Adrenal gland (tissue), 12 donors: Measurements from ENCODE around the gene OR5B2. TPM values are rescaled to one million over a fixed set of nuclear protein-coding genes. Genes with fewer than 3 reads are reported as not detected.
"Not testable (repeated sequence)": the region's sequence is repeated elsewhere in the genome, so short reads cannot be mapped to it uniquely, and the experiment has no call there.

ENCODE experiments used
- DNase-seq, 7 donors: peaks; one replicate each; pipeline ENCODE4 v3.0.0-alpha.2; 2019 to 2020
- H3K27ac ChIP-seq, 5 donors: fragments of 200-600 bp; sonication (generic) in 4 of 5; 1 replicate in 3 of 5; 2 replicates in 2 of 5; pipeline versions ENCODE4 v1.5.1 to v1.8.0; 2016 to 2020; ENCODE audit warnings: mild to moderate bottlenecking in 1 of 5
- H3K27me3 ChIP-seq: fragments of 200-600 bp; 2 replicates; pipeline ENCODE4 v1.8.0; 2021
- H3K36me3 ChIP-seq, 2 donors: fragments of 200-600 bp; replicated peaks in 1 of 2; 1 replicate in 1 of 2; 2 replicates in 1 of 2; pipeline versions ENCODE4 v1.5.1 to v1.8.0; 2018 to 2022
- H3K4me1 ChIP-seq, 2 donors: fragments of 200-600 bp; replicated peaks in 1 of 2; 1 replicate in 1 of 2; 2 replicates in 1 of 2; pipeline versions ENCODE4 v1.5.1 to v1.8.0; 2018 to 2021
- H3K4me3 ChIP-seq, 4 donors: fragments of 200-600 bp; sonication (generic) in 3 of 4; one replicate each; pipeline ENCODE4 v1.5.1; 2016 to 2018
- H3K9me3 ChIP-seq, 3 donors: fragments of 200-600 bp; sonication (generic) in 1 of 3; replicated peaks in 1 of 3; 1 replicate in 2 of 3; 2 replicates in 1 of 3; pipeline versions ENCODE4 v1.5.1 to v1.8.0; 2016 to 2021
- POLR2A ChIP-seq, 2 donors: fragments of 450-650 bp; IDR thresholded peaks; one replicate each; pipeline ENCODE4 v1.6.1; 2017; ENCODE audit warnings: antibody characterized with exemption in 2 of 2, mild to moderate bottlenecking in 2 of 2, moderate library complexity in 1 of 2
- WGBS, 4 donors: extraction: QIAGEN DNeasy Blood & Tissue Kit in 2 of 4; methylation state at CpG; one replicate each; pipeline versions ENCODE4 v1.1.5 to v1.1.7; 2013 to 2017; 5-methylcytosine and 5-hydroxymethylcytosine counted together
- intact Hi-C, 2 donors: fragments of 100-400 bp; cut with DNase I; formaldehyde crosslinking; loops; one replicate each; pipeline versions ENCODE4 v1.14.1 to v1.15.0; 2022 to 2023
- polyA plus RNA-seq, 3 donors: library from polyadenylated mRNA; stranded (reverse); fragments of 200-250 nt in 2 of 3; fragments of 350-450 nt in 1 of 3; fragmentation: Illumina TruSeq in 1 of 3; extraction: RNeasy Lipid Tissue Mini Kit (QIAGEN cat#74804) in 1 of 3; gene quantifications; one replicate each; pipeline ENCODE4 v1.2.3, GENCODE V29; 2013 to 2014
- total RNA-seq, 9 donors: library from RNA; depleted of rRNA in 4 of 9; stranded (reverse); fragments of >200 nt in 4 of 9; fragments of 120-200 nt in 1 of 9; fragmentation: NEBNext Ultra II Directional in 1 of 9; extraction: Animal tissue kit (Norgen Biotek cat#: 25700) in 1 of 9; gene quantifications; one replicate each; pipeline versions ENCODE4 v1.1.0 to v1.2.4, GENCODE V29; 2013 to 2023
- TF ChIP-seq, protein P1 (sequence below), 6 experiments: fragments of 450-650 bp in 4 of 6; fragments of 200-600 bp in 2 of 6; sonication (generic) in 1 of 6; IDR thresholded peaks; 1 replicate in 5 of 6; 2 replicates in 1 of 6; pipeline versions ENCODE4 v1.5.1 to v1.8.0; 2016 to 2021; ENCODE audit warnings: antibody characterized with exemption in 6 of 6, mild to moderate bottlenecking in 2 of 6, moderate library complexity in 1 of 6
- donor health status: healthy with polysubstance abuse.
- donor health status: Bipolar disorder and iron deficiency.
- donor health status: DM: yes; HTN: yes; CAD: no.
- donor health status: DM: no; HTN: no; CAD: no.
- donor health status: DM: no; HTN: no; CAD: no.
- donor health status: DM: yes; HTN: yes; CAD: no.

Gene OR5B2
- total and polyA plus RNA-seq, 12 donors, result not detected

DNA sequence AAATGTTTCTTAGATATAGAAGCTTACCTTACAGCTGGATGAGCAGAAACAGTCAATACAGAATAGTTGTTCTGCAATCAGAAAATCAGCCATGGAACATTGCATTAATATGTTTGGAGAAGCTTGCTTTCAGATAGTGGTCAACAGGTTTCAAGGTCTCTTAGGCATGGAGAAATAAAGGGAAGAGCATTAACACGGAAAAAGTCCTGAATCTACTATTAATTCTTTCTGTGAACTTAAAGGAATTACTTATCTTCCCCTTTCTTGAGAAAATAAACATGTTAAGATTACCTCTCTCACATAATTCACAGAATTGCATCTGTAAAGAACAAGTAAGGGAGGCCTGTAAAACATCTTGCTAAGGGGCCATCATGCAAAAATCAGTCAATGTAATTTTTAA lies 21.1 kb downstream of the OR5B2 start, which contains the start of gene OR5B3:
OR5B3 (minus strand) TSS at position 101 of the 400 bp plus-strand sequence. CDS start 3,465 bp downstream, outside the sequence.
- Histone ChIP-seq H3K9me3 (no peaks in the 10 kb centered on the region), H3K4me3 (no peak within 1 kb of the TSS), H3K36me3 (no peaks in the 10 kb centered on the region), H3K4me1 (no peaks in the 10 kb centered on the region), H3K27me3 (no peaks in the 10 kb centered on the region), H3K27ac (no peak within 1 kb of the TSS)
- 46 to 55% (median 52%) methylated on average over 1 of the region's 1 CpG for WGBS, 4 donors
- DNase-seq, result no peak
- TF ChIP-seq, protein P1, sequence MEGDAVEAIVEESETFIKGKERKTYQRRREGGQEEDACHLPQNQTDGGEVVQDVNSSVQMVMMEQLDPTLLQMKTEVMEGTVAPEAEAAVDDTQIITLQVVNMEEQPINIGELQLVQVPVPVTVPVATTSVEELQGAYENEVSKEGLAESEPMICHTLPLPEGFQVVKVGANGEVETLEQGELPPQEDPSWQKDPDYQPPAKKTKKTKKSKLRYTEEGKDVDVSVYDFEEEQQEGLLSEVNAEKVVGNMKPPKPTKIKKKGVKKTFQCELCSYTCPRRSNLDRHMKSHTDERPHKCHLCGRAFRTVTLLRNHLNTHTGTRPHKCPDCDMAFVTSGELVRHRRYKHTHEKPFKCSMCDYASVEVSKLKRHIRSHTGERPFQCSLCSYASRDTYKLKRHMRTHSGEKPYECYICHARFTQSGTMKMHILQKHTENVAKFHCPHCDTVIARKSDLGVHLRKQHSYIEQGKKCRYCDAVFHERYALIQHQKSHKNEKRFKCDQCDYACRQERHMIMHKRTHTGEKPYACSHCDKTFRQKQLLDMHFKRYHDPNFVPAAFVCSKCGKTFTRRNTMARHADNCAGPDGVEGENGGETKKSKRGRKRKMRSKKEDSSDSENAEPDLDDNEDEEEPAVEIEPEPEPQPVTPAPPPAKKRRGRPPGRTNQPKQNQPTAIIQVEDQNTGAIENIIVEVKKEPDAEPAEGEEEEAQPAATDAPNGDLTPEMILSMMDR (IDR thresholded peaks at IDR 0.05), result no peak
- no peak for TF ChIP-seq POLR2A (IDR thresholded peaks at IDR 0.05)
- intact Hi-C loops, result no loop called here

DNA sequence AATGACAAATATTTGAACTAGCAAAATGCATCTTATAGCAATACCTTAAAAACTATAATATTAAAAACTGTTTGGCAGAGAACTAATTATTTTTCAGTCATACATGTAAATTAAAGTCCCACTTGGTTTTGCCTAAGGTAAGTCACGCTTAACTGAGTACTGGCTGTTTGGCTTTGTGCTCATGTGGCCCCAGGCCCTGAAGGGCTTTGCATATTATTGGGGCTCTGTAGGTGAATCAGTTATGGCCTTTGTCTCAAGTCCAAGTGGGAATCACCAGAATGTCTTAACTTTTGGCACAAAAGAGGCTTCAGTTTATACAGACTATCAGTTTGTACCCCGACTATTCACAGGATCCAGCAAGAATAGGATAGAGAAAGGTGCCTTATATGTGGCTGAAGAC lies 28.3 kb downstream of the OR5B2 start:
- DNase-seq, H3K27me3 ChIP-seq, H3K4me3 ChIP-seq, H3K9me3 ChIP-seq, H3K4me1 ChIP-seq, intact Hi-C loops, H3K36me3 ChIP-seq, H3K27ac ChIP-seq: not testable (repeated sequence)
- 42 to 88% methylated on average over 1 of the region's 2 CpGs; no CpG with 5 or more reads in 2 of the 4 donors for WGBS, 4 donors

DNA sequence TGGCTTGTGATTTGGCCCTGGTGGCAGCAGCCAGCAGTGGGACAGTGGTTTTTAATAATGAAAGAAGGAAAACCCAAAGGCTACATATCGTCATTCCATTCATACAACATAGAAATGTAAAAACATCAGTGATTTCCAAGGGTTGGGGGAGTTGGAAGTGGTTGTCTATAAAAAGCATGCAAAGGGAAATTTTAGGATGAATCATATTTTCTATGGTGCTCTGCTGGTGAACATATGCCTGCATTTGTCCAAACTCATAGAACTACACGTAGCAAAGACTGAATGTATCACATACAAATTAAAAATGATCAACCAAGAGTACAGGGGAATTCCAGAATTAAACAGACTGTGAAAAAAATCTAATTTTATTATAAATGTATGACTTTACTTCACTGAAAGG lies 32.3 kb downstream of the OR5B2 start:
- 66 to 85% (median 73%) methylated on average over 2 of the region's 2 CpGs for WGBS, 4 donors
- intact Hi-C loops, result no loop called here

DNA sequence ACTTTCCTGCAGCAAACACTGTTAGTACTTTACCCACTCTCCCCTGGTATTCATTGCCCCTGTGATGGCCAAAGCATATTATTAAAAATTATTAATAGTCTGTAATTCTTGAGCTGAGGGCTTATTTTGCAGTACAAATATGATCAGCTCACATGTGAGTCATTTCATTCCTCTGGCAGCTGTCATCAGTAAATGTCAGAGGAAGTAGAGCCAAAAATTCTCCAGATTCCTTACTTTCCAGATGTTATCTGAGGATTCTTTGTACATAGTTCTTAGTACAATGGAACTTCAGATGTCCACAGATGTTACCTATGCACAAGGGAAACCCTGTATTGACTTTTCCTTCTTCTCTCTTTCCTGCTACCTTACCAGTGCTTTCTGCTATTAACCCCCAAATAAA lies 33.7 kb downstream of the OR5B2 start:
- Histone ChIP-seq H3K36me3 (no peaks in the 10 kb centered on the region), H3K4me3 (no peak overlapping the region), H3K27me3 (no peaks in the 10 kb centered on the region), H3K9me3 (no peaks in the 10 kb centered on the region), H3K27ac (no peak overlapping the region), H3K4me1 (no peaks in the 10 kb centered on the region)
- intact Hi-C loops, result no loop called here
- TF ChIP-seq POLR2A (IDR thresholded peaks at IDR 0.05), result no peak
- TF ChIP-seq, protein P1 (IDR thresholded peaks at IDR 0.05), result no peak
- DNase-seq, result no peak

More for the DNA sequence above, 32.3 kb downstream of the OR5B2 start:
- no peaks in the 10 kb centered on the region for H3K9me3 ChIP-seq
- no peaks in the 10 kb centered on the region for H3K27me3 ChIP-seq
- H3K36me3 ChIP-seq, result no peaks in the 10 kb centered on the region
- no peak for DNase-seq
- H3K4me3 ChIP-seq, result no peak overlapping the region
- no peak overlapping the region for H3K27ac ChIP-seq
- no peak for TF ChIP-seq POLR2A (IDR thresholded peaks at IDR 0.05)
- H3K4me1 ChIP-seq, result no peaks in the 10 kb centered on the region

DNA sequence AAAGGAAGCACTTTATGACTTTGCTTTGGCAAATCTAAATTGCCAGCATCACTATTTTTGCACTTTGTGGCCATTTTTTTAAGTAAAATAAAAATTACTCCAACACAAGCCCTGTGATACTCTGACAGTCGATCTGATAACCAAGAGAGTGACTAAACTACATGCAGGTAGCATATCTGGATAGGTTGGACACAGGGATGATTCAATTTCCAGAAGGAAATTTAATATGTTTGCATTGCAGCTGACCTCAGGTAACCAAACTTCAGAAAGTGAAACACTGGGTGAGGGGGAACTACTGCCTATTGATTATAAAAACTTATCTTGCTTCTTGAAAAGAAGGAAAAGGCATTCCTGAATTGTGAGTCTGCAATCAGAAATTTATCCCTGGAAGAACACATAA lies 35.2 kb downstream of the OR5B2 start:
- H3K9me3 ChIP-seq, result no peaks in the 10 kb centered on the region
- WGBS, 4 donors, result 21 to 35% (median 27%) methylated on average over 1 of the region's 1 CpG
- no peak overlapping the region for H3K4me3 ChIP-seq
- intact Hi-C loops, result no loop called here
- no peaks in the 10 kb centered on the region for H3K27me3 ChIP-seq
- H3K36me3 ChIP-seq, result no peaks in the 10 kb centered on the region
- TF ChIP-seq POLR2A (IDR thresholded peaks at IDR 0.05), result no peak
- TF ChIP-seq, protein P1 (IDR thresholded peaks at IDR 0.05), result no peak
- no peak for DNase-seq
- H3K27ac ChIP-seq, result no peak overlapping the region
- H3K4me1 ChIP-seq, result no peaks in the 10 kb centered on the region
